ENCODE measurements around the gene LRRC56. TPM values are rescaled to one million over a fixed set of nuclear protein-coding genes. Genes with fewer than 3 reads are reported as not detected.

The LRRC56 gene
- total and polyA plus RNA-seq, 2 donors (not counting 1 experiment from before 2014, with no cell fraction given), result 11.8 to 15.8 TPM

GRCh38 chr11:586376-587316, 49.3 kb downstream of the LRRC56 start:
- no peak overlapping the region for H3K4me3 ChIP-seq (ENCODE audit: control extremely low read depth in 1 of 5, extremely low read depth in 1 of 5, insufficient read depth in 1 of 5, low read depth in 2 of 5, low read length in 4 of 5)
- H3K36me3 ChIP-seq (replicated peaks in 1 of 2; ENCODE audit: control extremely low read depth in 1 of 2, control insufficient read depth in 1 of 2, extremely low read depth in 1 of 2, insufficient read depth in 2 of 2, low read length in 1 of 2), result peaks cover 0 to 65% of the 10 kb centered on the region in 2 experiments
- peaks cover 73% of the 10 kb centered on the region for H3K79me2 ChIP-seq (ENCODE audit: control insufficient read depth, insufficient read depth, low read length)
- Mint-ChIP-seq H3K4me1 (no peaks in the 10 kb centered on the region), H3K27ac (no peak overlapping the region), H3K27me3 (no peaks in the 10 kb centered on the region), H3K9me3 (ENCODE audit: insufficient read depth) (no peaks in the 10 kb centered on the region), H3K4me3 (no peak overlapping the region)
- H4K20me1 ChIP-seq (ENCODE audit: control insufficient read depth, insufficient read depth, low read length, poor library complexity, severe bottlenecking), result peaks cover 84% of the 10 kb centered on the region
- ChIA-PET CTCF (no interaction called here), POLR2A (no interaction called here)
- no peaks in the 10 kb centered on the region for H3K9me3 ChIP-seq (ENCODE audit: control extremely low read depth in 1 of 3, control insufficient read depth in 2 of 3, insufficient read depth in 1 of 3, low read length in 2 of 3)
- TF ChIP-seq EZH2 (IDR thresholded peaks at IDR 0.05; ENCODE audit: borderline replicate concordance, insufficient read depth, low read depth, low read length, poor library complexity, severe bottlenecking), result no peak
- no peak for TF ChIP-seq CTCF (IDR thresholded peaks at IDR 0.05)
- DNase-seq (no peak), ATAC-seq (ENCODE audit: low read depth) (no peak)
- no peak overlapping the region for H3K27ac ChIP-seq (ENCODE audit: low read length in 2 of 2)
- 96% methylated on average over 32 of the region's 32 CpGs for WGBS (ENCODE audit: insufficient coverage)
- H3K9ac ChIP-seq (ENCODE audit: low read length), result no peak overlapping the region
- peaks cover 0 to 3% of the 10 kb centered on the region in 2 donors for H3K4me1 ChIP-seq (ENCODE audit: control insufficient read depth in 2 of 2, insufficient read depth in 2 of 2, low read length in 2 of 2)
- no peak overlapping the region for H2AFZ ChIP-seq (ENCODE audit: insufficient read depth, low read depth, low read length, poor library complexity, severe bottlenecking)
- no peaks in the 10 kb centered on the region for H3K27me3 ChIP-seq (replicated peaks in 1 of 4; ENCODE audit: control extremely low read depth in 1 of 4, control insufficient read depth in 3 of 4, insufficient read depth in 4 of 4, low read length in 3 of 4)
- H3K4me2 ChIP-seq (replicated peaks; ENCODE audit: low read depth, low read length, poor library complexity, severe bottlenecking), result no peak overlapping the region
- intact Hi-C loops (cut with micrococcal nuclease), result no loop called here

- no peak overlapping the region for H3K27ac Mint-ChIP-seq
- Histone ChIP-seq H3K36me3 (replicated peaks in 1 of 2; ENCODE audit: control extremely low read depth in 1 of 2, control insufficient read depth in 1 of 2, extremely low read depth in 1 of 2, insufficient read depth in 2 of 2, low read length in 1 of 2) (peaks cover 0 to 67% of the 10 kb centered on the region in 2 experiments), H3K27ac (ENCODE audit: low read length in 2 of 2) (no peak overlapping the region), H4K20me1 (ENCODE audit: control insufficient read depth, insufficient read depth, low read length, poor library complexity, severe bottlenecking) (peaks cover 75% of the 10 kb centered on the region), H3K4me1 (ENCODE audit: control insufficient read depth in 2 of 2, insufficient read depth in 2 of 2, low read length in 2 of 2) (peaks cover 0 to 3% of the 10 kb centered on the region in 2 donors), H3K79me2 (ENCODE audit: control insufficient read depth, insufficient read depth, low read length) (peaks cover 65% of the 10 kb centered on the region), H3K9me3 (ENCODE audit: control extremely low read depth in 1 of 3, control insufficient read depth in 2 of 3, insufficient read depth in 1 of 3, low read length in 2 of 3) (no peaks in the 10 kb centered on the region), H3K4me2 (replicated peaks; ENCODE audit: low read depth, low read length, poor library complexity, severe bottlenecking) (no peak overlapping the region), H3K4me3 (ENCODE audit: control extremely low read depth in 1 of 5, extremely low read depth in 1 of 5, insufficient read depth in 1 of 5, low read depth in 2 of 5, low read length in 4 of 5) (no peak overlapping the region), H3K9ac (ENCODE audit: low read length) (no peak overlapping the region), H3K27me3 (replicated peaks in 1 of 4; ENCODE audit: control extremely low read depth in 1 of 4, control insufficient read depth in 3 of 4, insufficient read depth in 4 of 4, low read length in 3 of 4) (no peaks in the 10 kb centered on the region), H2AFZ (ENCODE audit: insufficient read depth, low read depth, low read length, poor library complexity, severe bottlenecking) (no peak overlapping the region)
- no peak for TF ChIP-seq EZH2 (IDR thresholded peaks at IDR 0.05; ENCODE audit: borderline replicate concordance, insufficient read depth, low read depth, low read length, poor library complexity, severe bottlenecking)
- no peak for TF ChIP-seq CTCF (IDR thresholded peaks at IDR 0.05)
- no peak overlapping the region for H3K4me3 Mint-ChIP-seq
- intact Hi-C loops (cut with micrococcal nuclease), result no loop called here
- DNase-seq (no peak), ATAC-seq (ENCODE audit: low read depth) (no peak)
- H3K9me3 Mint-ChIP-seq (ENCODE audit: insufficient read depth), result no peaks in the 10 kb centered on the region
- H3K27me3 Mint-ChIP-seq, result no peaks in the 10 kb centered on the region
- ChIA-PET CTCF (no interaction called here), POLR2A (interaction anchor here (0.6 kb wide), 1 partner anchor 348 kb away, joined by 7 read pairs; no protein-coding TSS in a partner anchor)
- 100% methylated on average over 3 of the region's 8 CpGs for WGBS (ENCODE audit: insufficient coverage)
- no peaks in the 10 kb centered on the region for H3K4me1 Mint-ChIP-seq
Observed at GRCh38 chr11:587546-587945, 50.2 kb downstream of the LRRC56 start.

All from B cell (primary cell).